Astrocyte (in vitro differentiated cells and primary cell): ENCODE measurements around the gene CHD9NB. TPM values are rescaled to one million over a fixed set of nuclear protein-coding genes. Genes with fewer than 3 reads are reported as not detected.

ENCODE experiments used
- DNase-seq: peaks from one replicate; pipeline ENCODE4 v3.0.0-alpha.2; 2010; ENCODE audit warnings: low read depth
- FAIRE-seq: peaks from 2 replicates; lab custom pipeline; 2011; peaks lifted over from hg19 to GRCh38; lab: Jason Lieb, UNC
- H2AFZ ChIP-seq: 2 replicates; pipeline ENCODE4 v1.6.0; 2012; ENCODE audit warnings: low read depth, low read length, inconsistent platforms
- H3K27ac ChIP-seq: 2 replicates; pipeline ENCODE4 v1.5.1; 2011; ENCODE audit warnings: low read depth, low read length, inconsistent platforms
- H3K27me3 ChIP-seq: 2 replicates; pipeline ENCODE4 v1.6.0; 2011; ENCODE audit warnings: low read length, inconsistent platforms; ENCODE audit not compliant: insufficient read depth
- H3K36me3 ChIP-seq: 2 replicates; pipeline ENCODE4 v1.5.1; 2011; ENCODE audit warnings: low read length, inconsistent platforms; ENCODE audit not compliant: insufficient read depth
- H3K4me1 ChIP-seq: 2 replicates; pipeline ENCODE4 v1.5.1; 2011; ENCODE audit warnings: low read length, inconsistent platforms; ENCODE audit not compliant: insufficient read depth
- H3K4me2 ChIP-seq: 2 replicates; pipeline ENCODE4 v1.6.0; 2012; ENCODE audit warnings: low read length, inconsistent platforms
- H3K4me3 ChIP-seq: 2 replicates; pipeline ENCODE4 v1.5.1; 2011; ENCODE audit warnings: low read depth, mild to moderate bottlenecking, low read length, inconsistent platforms; ENCODE audit not compliant: insufficient read depth
- H3K79me2 ChIP-seq: 2 replicates; pipeline ENCODE4 v1.6.0; 2012; ENCODE audit warnings: mild to moderate bottlenecking, low read length, inconsistent platforms; ENCODE audit not compliant: insufficient read depth
- H3K9ac ChIP-seq: 2 replicates; pipeline ENCODE4 v1.6.0; 2012; ENCODE audit warnings: mild to moderate bottlenecking, low read length, inconsistent platforms
- H3K9me3 ChIP-seq: 2 replicates; pipeline ENCODE4 v1.5.1; 2012; ENCODE audit warnings: low read depth, mild to moderate bottlenecking, low read length, inconsistent platforms; ENCODE audit not compliant: insufficient read depth
- H4K20me1 ChIP-seq: 2 replicates; pipeline ENCODE4 v1.6.0; 2012; ENCODE audit warnings: low read length, inconsistent platforms; ENCODE audit not compliant: insufficient read depth
- H3K27ac Mint-ChIP-seq: one replicate; pipeline ENCODE4 v1.8.0; 2021; ENCODE audit warnings: mild to moderate bottlenecking, mixed read lengths; ENCODE audit not compliant: unreplicated experiment
- H3K27me3 Mint-ChIP-seq: one replicate; pipeline ENCODE4 v1.8.0; 2021; ENCODE audit warnings: low read depth, mixed read lengths; ENCODE audit not compliant: unreplicated experiment
- H3K36me3 Mint-ChIP-seq: one replicate; pipeline ENCODE4 v1.8.0; 2021; ENCODE audit warnings: low read depth, mixed read lengths; ENCODE audit not compliant: unreplicated experiment
- H3K4me1 Mint-ChIP-seq: one replicate; pipeline ENCODE4 v1.8.0; 2021; ENCODE audit warnings: low read depth, mixed read lengths; ENCODE audit not compliant: unreplicated experiment
- H3K4me3 Mint-ChIP-seq: one replicate; pipeline ENCODE4 v1.8.0; 2021; ENCODE audit warnings: mild to moderate bottlenecking, moderate library complexity, mixed read lengths; ENCODE audit not compliant: unreplicated experiment
- H3K9me3 Mint-ChIP-seq: one replicate; pipeline ENCODE4 v1.8.0; 2021; ENCODE audit warnings: mild to moderate bottlenecking, mixed read lengths; ENCODE audit not compliant: unreplicated experiment
- EZH2 ChIP-seq: IDR thresholded peaks from 2 replicates; pipeline ENCODE4 v1.6.1; 2012; ENCODE audit warnings: mild to moderate bottlenecking, low read length, inconsistent platforms; ENCODE audit not compliant: insufficient read depth
- total RNA-seq: library from RNA; stranded (reverse); gene quantifications from 2 replicates; pipeline ENCODE4 v1.2.1, GENCODE V29; 2021
- TF ChIP-seq, protein P1 (sequence below): IDR thresholded peaks from 2 replicates; pipeline ENCODE4 v1.5.1; 2011; ENCODE audit warnings: low read depth, mild to moderate bottlenecking, inconsistent platforms, low read length, moderate library complexity; ENCODE audit not compliant: insufficient read depth

CHD9NB gene
- total RNA-seq, 1 donor from 2014 or later: 3.3 TPM

DNA sequence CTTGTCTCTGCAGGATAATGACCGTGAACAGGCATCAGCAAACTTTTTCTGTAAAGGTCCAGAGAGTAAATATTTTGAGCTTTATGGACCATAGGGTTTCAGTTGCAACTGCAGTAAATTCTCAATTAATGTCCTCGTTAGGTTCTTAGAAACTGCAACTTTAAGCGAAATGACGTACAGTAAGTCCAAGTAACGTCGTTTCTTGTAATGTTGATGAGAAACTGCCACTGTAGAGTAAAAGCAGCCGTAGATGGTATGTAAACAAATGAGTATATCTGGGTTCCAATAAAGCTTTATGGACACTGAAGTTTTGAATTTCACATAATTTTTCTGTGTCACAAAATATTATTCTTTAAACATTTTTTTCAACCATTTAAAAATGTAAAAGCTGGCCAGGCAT is 7.0 kb upstream of the CHD9NB start:
- H3K9me3 Mint-ChIP-seq: no peaks in the 10 kb centered on the region
- Histone ChIP-seq H3K9me3 (no peaks in the 10 kb centered on the region), H3K27ac (no peak overlapping the region), H3K9ac (no peak overlapping the region), H3K4me1 (peaks cover 13% of the 10 kb centered on the region), H2AFZ (no peak overlapping the region), H3K79me2 (peaks cover 58% of the 10 kb centered on the region), H3K27me3 (no peaks in the 10 kb centered on the region), H3K4me2 (no peak overlapping the region), H4K20me1 (peaks cover 20% of the 10 kb centered on the region), H3K36me3 (no peaks in the 10 kb centered on the region), H3K4me3 (no peak overlapping the region)
- no peak overlapping the region for H3K4me3 Mint-ChIP-seq
- no peaks in the 10 kb centered on the region for H3K27me3 Mint-ChIP-seq
- no peak for FAIRE-seq
- H3K27ac Mint-ChIP-seq: no peak overlapping the region
- no peak for TF ChIP-seq EZH2
- TF ChIP-seq, protein P1, sequence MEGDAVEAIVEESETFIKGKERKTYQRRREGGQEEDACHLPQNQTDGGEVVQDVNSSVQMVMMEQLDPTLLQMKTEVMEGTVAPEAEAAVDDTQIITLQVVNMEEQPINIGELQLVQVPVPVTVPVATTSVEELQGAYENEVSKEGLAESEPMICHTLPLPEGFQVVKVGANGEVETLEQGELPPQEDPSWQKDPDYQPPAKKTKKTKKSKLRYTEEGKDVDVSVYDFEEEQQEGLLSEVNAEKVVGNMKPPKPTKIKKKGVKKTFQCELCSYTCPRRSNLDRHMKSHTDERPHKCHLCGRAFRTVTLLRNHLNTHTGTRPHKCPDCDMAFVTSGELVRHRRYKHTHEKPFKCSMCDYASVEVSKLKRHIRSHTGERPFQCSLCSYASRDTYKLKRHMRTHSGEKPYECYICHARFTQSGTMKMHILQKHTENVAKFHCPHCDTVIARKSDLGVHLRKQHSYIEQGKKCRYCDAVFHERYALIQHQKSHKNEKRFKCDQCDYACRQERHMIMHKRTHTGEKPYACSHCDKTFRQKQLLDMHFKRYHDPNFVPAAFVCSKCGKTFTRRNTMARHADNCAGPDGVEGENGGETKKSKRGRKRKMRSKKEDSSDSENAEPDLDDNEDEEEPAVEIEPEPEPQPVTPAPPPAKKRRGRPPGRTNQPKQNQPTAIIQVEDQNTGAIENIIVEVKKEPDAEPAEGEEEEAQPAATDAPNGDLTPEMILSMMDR: no peak
- DNase-seq: no peak
- H3K4me1 Mint-ChIP-seq: peaks cover 11% of the 10 kb centered on the region
- peaks cover 4% of the 10 kb centered on the region for H3K36me3 Mint-ChIP-seq

DNA sequence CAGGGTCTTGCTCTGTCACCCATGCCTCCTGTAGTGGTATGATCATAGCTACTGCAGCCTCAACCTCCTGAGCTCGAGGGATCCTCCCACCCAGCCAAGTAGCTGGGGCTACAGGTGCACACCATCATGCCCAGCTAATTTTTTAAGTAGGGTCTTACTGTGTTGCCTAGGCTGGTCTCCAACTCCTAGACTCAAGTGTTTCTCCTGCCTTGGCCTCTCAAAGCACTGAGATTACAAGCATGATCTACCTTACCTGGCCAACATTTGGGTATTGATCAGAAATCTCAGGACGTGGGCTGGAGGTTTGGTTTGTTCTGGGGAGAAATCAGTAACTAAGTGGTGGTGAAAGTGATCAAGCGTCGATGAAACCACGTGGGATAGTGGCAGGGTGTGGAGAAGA is 6.2 kb upstream of the CHD9NB start:
- no peaks in the 10 kb centered on the region for H3K9me3 ChIP-seq
- peaks cover 59% of the 10 kb centered on the region for H3K79me2 ChIP-seq
- Mint-ChIP-seq H3K27ac (no peak overlapping the region), H3K27me3 (no peaks in the 10 kb centered on the region), H3K9me3 (no peaks in the 10 kb centered on the region), H3K36me3 (peaks cover 4% of the 10 kb centered on the region), H3K4me1 (peaks cover 11% of the 10 kb centered on the region), H3K4me3 (no peak overlapping the region)
- no peak overlapping the region for H2AFZ ChIP-seq
- DNase-seq (no peak), FAIRE-seq (no peak)
- no peaks in the 10 kb centered on the region for H3K27me3 ChIP-seq
- TF ChIP-seq, protein P1: no peak
- no peak for TF ChIP-seq EZH2
- peaks cover 20% of the 10 kb centered on the region for H4K20me1 ChIP-seq
- no peak overlapping the region for H3K4me3 ChIP-seq
- no peak overlapping the region for H3K27ac ChIP-seq
- H3K36me3 ChIP-seq: no peaks in the 10 kb centered on the region
- H3K9ac ChIP-seq: no peak overlapping the region
- no peak overlapping the region for H3K4me2 ChIP-seq
- peaks cover 17% of the 10 kb centered on the region for H3K4me1 ChIP-seq

DNA sequence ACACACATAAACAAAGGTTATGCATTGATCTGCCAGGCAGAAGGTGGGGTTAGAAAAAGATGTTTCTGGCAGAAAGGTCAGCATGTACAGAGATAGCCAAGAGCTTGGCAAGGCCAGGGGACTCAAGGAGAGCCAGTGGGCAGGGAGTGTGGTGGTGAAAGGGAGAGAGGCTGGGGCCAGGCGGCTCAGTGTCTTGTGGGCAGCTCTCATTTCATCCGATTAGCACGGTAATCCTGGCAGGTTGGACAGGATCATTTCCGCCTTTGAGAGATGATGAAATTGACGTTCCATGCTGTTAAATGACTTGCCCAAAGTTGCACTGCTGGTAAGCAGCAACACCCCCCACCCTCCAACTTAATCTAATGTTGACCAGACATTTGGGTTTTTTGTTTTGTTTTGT is 5.7 kb upstream of the CHD9NB start:
- Histone ChIP-seq H2AFZ (no peak overlapping the region), H3K36me3 (no peaks in the 10 kb centered on the region), H3K9me3 (no peaks in the 10 kb centered on the region), H3K4me1 (peaks cover 17% of the 10 kb centered on the region), H3K27me3 (no peaks in the 10 kb centered on the region), H3K4me2 (no peak overlapping the region), H3K4me3 (no peak overlapping the region), H4K20me1 (peaks cover 20% of the 10 kb centered on the region), H3K79me2 (peaks cover 58% of the 10 kb centered on the region), H3K27ac (no peak overlapping the region), H3K9ac (no peak overlapping the region)
- H3K27ac Mint-ChIP-seq: no peak overlapping the region
- peaks cover 4% of the 10 kb centered on the region for H3K36me3 Mint-ChIP-seq
- H3K27me3 Mint-ChIP-seq: no peaks in the 10 kb centered on the region
- TF ChIP-seq, protein P1: no peak
- no peak for TF ChIP-seq EZH2
- H3K9me3 Mint-ChIP-seq: no peaks in the 10 kb centered on the region
- no peak for FAIRE-seq
- DNase-seq: no peak
- peaks cover 11% of the 10 kb centered on the region for H3K4me1 Mint-ChIP-seq
- no peak overlapping the region for H3K4me3 Mint-ChIP-seq
